Measurements from ENCODE around the gene SNTG2.

Gene SNTG2

GRCh38 chr2:1153920-1154319, 203.3 kb downstream of the SNTG2 start:
- no peaks in the 10 kb centered on the region for H3K4me1 ChIP-seq (ENCODE audit: control insufficient read depth, low read length)
- no peaks in the 10 kb centered on the region for H3K36me3 ChIP-seq (ENCODE audit: control insufficient read depth, low read length)
- no peak overlapping the region for H3K4me2 ChIP-seq (ENCODE audit: low read length)
- H3K4me3 ChIP-seq (ENCODE audit: low read length): no peak overlapping the region
- H3K27me3 ChIP-seq (ENCODE audit: control insufficient read depth, low read length): no peaks in the 10 kb centered on the region
- TF ChIP-seq CTCF (IDR thresholded peaks at IDR 0.05; ENCODE audit: low read depth, low read length, poor library complexity, severe bottlenecking) (no peak), EZH2phosphoT487 (IDR thresholded peaks at IDR 0.05; ENCODE audit: borderline replicate concordance, low read length) (no peak)
- no peaks in the 10 kb centered on the region for H4K20me1 ChIP-seq (ENCODE audit: control insufficient read depth, insufficient read depth, low read depth, low read length)
- H3K9me2 ChIP-seq (replicated peaks; ENCODE audit: control insufficient read depth, low read length): no peaks in the 10 kb centered on the region
- no peaks in the 10 kb centered on the region for H3F3A ChIP-seq (ENCODE audit: control insufficient read depth, insufficient read depth)
- peaks cover 9% of the 10 kb centered on the region; the same call in 1 of the 2 replicates for H3K9me3 ChIP-seq (ENCODE audit: control insufficient read depth, insufficient read depth, low read length)
- no peaks in the 10 kb centered on the region for H3K79me2 ChIP-seq (ENCODE audit: control insufficient read depth, low read length)
- no peak overlapping the region for H3K27ac ChIP-seq (ENCODE audit: low read depth, low read length)

GRCh38 chr2:1154710-1155594, 204.3 kb downstream of the SNTG2 start:
- no peaks in the 10 kb centered on the region for H3F3A ChIP-seq (ENCODE audit: control insufficient read depth, insufficient read depth)
- no peaks in the 10 kb centered on the region for H3K4me1 ChIP-seq (ENCODE audit: control insufficient read depth, low read length)
- no peak overlapping the region for H3K4me3 ChIP-seq (ENCODE audit: low read length)
- H3K79me2 ChIP-seq (ENCODE audit: control insufficient read depth, low read length): no peaks in the 10 kb centered on the region
- H3K4me2 ChIP-seq (ENCODE audit: low read length): no peak overlapping the region
- no peaks in the 10 kb centered on the region for H3K27me3 ChIP-seq (ENCODE audit: control insufficient read depth, low read length)
- H3K36me3 ChIP-seq (ENCODE audit: control insufficient read depth, low read length): no peaks in the 10 kb centered on the region
- no peaks in the 10 kb centered on the region for H4K20me1 ChIP-seq (ENCODE audit: control insufficient read depth, insufficient read depth, low read depth, low read length)
- TF ChIP-seq EZH2phosphoT487 (IDR thresholded peaks at IDR 0.05; ENCODE audit: borderline replicate concordance, low read length) (no peak), CTCF (IDR thresholded peaks at IDR 0.05; ENCODE audit: low read depth, low read length, poor library complexity, severe bottlenecking) (no peak)
- H3K27ac ChIP-seq (ENCODE audit: low read depth, low read length): no peak overlapping the region
- peaks cover 9% of the 10 kb centered on the region; the same call in 1 of the 2 replicates for H3K9me3 ChIP-seq (ENCODE audit: control insufficient read depth, insufficient read depth, low read length)
- H3K9me2 ChIP-seq (replicated peaks; ENCODE audit: control insufficient read depth, low read length): no peaks in the 10 kb centered on the region

- Histone ChIP-seq H3K27ac (ENCODE audit: low read depth, low read length) (no peak overlapping the region), H3K9me2 (replicated peaks; ENCODE audit: control insufficient read depth, low read length) (no peaks in the 10 kb centered on the region), H3F3A (ENCODE audit: control insufficient read depth, insufficient read depth) (no peaks in the 10 kb centered on the region), H3K4me2 (ENCODE audit: low read length) (no peak overlapping the region), H3K79me2 (ENCODE audit: control insufficient read depth, low read length) (no peaks in the 10 kb centered on the region), H3K27me3 (ENCODE audit: control insufficient read depth, low read length) (no peaks in the 10 kb centered on the region), H3K4me3 (ENCODE audit: low read length) (no peak overlapping the region), H3K36me3 (ENCODE audit: control insufficient read depth, low read length) (no peaks in the 10 kb centered on the region), H4K20me1 (ENCODE audit: control insufficient read depth, insufficient read depth, low read depth, low read length) (no peaks in the 10 kb centered on the region), H3K9me3 (ENCODE audit: control insufficient read depth, insufficient read depth, low read length) (peaks cover 9% of the 10 kb centered on the region; the same call in 1 of the 2 replicates), H3K4me1 (ENCODE audit: control insufficient read depth, low read length) (no peaks in the 10 kb centered on the region)
- TF ChIP-seq EZH2phosphoT487 (IDR thresholded peaks at IDR 0.05; ENCODE audit: borderline replicate concordance, low read length): no peak
- no peak for TF ChIP-seq CTCF (IDR thresholded peaks at IDR 0.05; ENCODE audit: low read depth, low read length, poor library complexity, severe bottlenecking)
Observed at GRCh38 chr2:1156059-1156458, 205.4 kb downstream of the SNTG2 start.

Measured in DOHH2 (cell line).